H1 (cell line): ENCODE data around the gene GFRAL. TPM values are rescaled to one million over a fixed set of nuclear protein-coding genes. Genes with fewer than 3 reads are reported as not detected.

ENCODE experiments used
- CTCF ChIA-PET: fragments of 300-600 bp; sonication (Branson Sonifier 250); formaldehyde crosslinking; loops from one replicate; lab custom pipeline; 2021; ENCODE audit not compliant: partially characterized antibody; lab: Charles Lee
- POLR2A ChIA-PET: fragments of 300-600 bp; sonication (Branson Sonifier 250); formaldehyde crosslinking; loops from one replicate; lab custom pipeline; 2021; ENCODE audit warnings: inconsistent platforms; ENCODE audit not compliant: partially characterized antibody; lab: Charles Lee
- DNase-seq, 2 experiments: peaks; one replicate each; pipeline versions ENCODE4 v3.0.0 to v3.0.0-alpha.2; 2010 to 2022; ENCODE audit warnings: low spot score in 2 of 2, low read depth in 1 of 2, mixed read lengths in 1 of 2
- FAIRE-seq: peaks from 2 replicates; lab custom pipeline; 2011; peaks lifted over from hg19 to GRCh38; lab: Jason Lieb, UNC
- H2AFZ ChIP-seq: 2 replicates; pipeline ENCODE4 v1.8.1; 2012; ENCODE audit warnings: low read length, inconsistent platforms
- H2AK5ac ChIP-seq: 2 replicates; pipeline ENCODE4 v1.6.1; 2013; ENCODE audit warnings: low read depth, low read length
- H2BK120ac ChIP-seq: replicated peaks from 2 replicates; pipeline ENCODE3; 2013; ENCODE audit warnings: low read depth, low read length, inconsistent platforms
- H2BK12ac ChIP-seq: 2 replicates; pipeline ENCODE4 v1.6.1; 2013; ENCODE audit warnings: low read depth, low read length
- H2BK15ac ChIP-seq: 2 replicates; pipeline ENCODE4 v1.6.1; 2013; ENCODE audit warnings: low read length
- H2BK20ac ChIP-seq: 2 replicates; pipeline ENCODE4 v1.6.1; 2013; ENCODE audit warnings: low read length
- H2BK5ac ChIP-seq: 2 replicates; pipeline ENCODE4 v1.6.1; 2013; ENCODE audit warnings: low read depth, low read length
- H3K14ac ChIP-seq: 2 replicates; pipeline ENCODE4 v1.6.1; 2013; ENCODE audit warnings: inconsistent platforms; ENCODE audit not compliant: insufficient read length
- H3K18ac ChIP-seq: 2 replicates; pipeline ENCODE4 v1.6.1; 2013; ENCODE audit warnings: low read length; ENCODE audit errors: extremely low read depth
- H3K23ac ChIP-seq: 2 replicates; pipeline ENCODE4 v1.6.1; 2013; ENCODE audit warnings: inconsistent platforms; ENCODE audit not compliant: insufficient read length
- H3K23me2 ChIP-seq: 2 replicates; pipeline ENCODE4 v1.6.1; 2013; ENCODE audit warnings: low read depth, low read length
- H3K27ac ChIP-seq: 2 replicates; pipeline ENCODE4 v1.6.1; 2011; ENCODE audit warnings: low read depth, low read length, inconsistent platforms
- H3K27me3 ChIP-seq, 4 experiments: replicated peaks in 1 of 4; 1 replicate in 1 of 4; 2 replicates in 3 of 4; pipeline versions ENCODE4 v1.6.1 to v1.8.1; 2011 to 2013; ENCODE audit warnings: low read length in 3 of 4, mild to moderate bottlenecking in 3 of 4, inconsistent platforms in 2 of 4, mixed read lengths in 2 of 4, moderate library complexity in 1 of 4; ENCODE audit not compliant: control insufficient read depth in 3 of 4, insufficient read depth in 3 of 4; ENCODE audit errors: extremely low read depth in 1 of 4
- H3K36me3 ChIP-seq, 4 experiments: 2 replicates each; pipeline versions ENCODE4 v1.6.1 to v1.8.1; 2011 to 2013; ENCODE audit warnings: mild to moderate bottlenecking in 4 of 4, low read length in 3 of 4, moderate library complexity in 2 of 4, control low read depth in 1 of 4, inconsistent platforms in 1 of 4; ENCODE audit not compliant: insufficient read depth in 4 of 4, control insufficient read depth in 2 of 4
- H3K4ac ChIP-seq: replicated peaks from 2 replicates; pipeline ENCODE3; 2013; ENCODE audit warnings: low read length, low read depth, mixed read lengths, inconsistent platforms; ENCODE audit not compliant: insufficient read length
- H3K4me1 ChIP-seq, 4 experiments: replicated peaks in 1 of 4; 1 replicate in 1 of 4; 2 replicates in 3 of 4; pipeline versions ENCODE4 v1.6.1 to v1.8.1; 2011 to 2013; ENCODE audit warnings: low read length in 3 of 4, inconsistent platforms in 2 of 4, mixed read lengths in 1 of 4; ENCODE audit not compliant: insufficient read depth in 4 of 4, control insufficient read depth in 3 of 4
- H3K4me2 ChIP-seq, 2 experiments: 2 replicates each; pipeline versions ENCODE4 v1.6.1 to v1.8.1; 2011 to 2013; ENCODE audit warnings: low read depth in 2 of 2, low read length in 2 of 2, control low read depth in 1 of 2, inconsistent platforms in 1 of 2, mild to moderate bottlenecking in 1 of 2; ENCODE audit not compliant: insufficient read depth in 1 of 2
- H3K4me3 ChIP-seq, 4 experiments: fragments of 200-600, 300-600 bp in 1 of 4; sonication (generic), shearing (Covaris generic), sonication (Bioruptor Twin) in 1 of 4; 2 replicates each; pipeline versions ENCODE4 v1.5.1 to v1.8.1; 2011 to 2016; ENCODE audit warnings: low read length in 4 of 4, low read depth in 3 of 4, control low read depth in 2 of 4, inconsistent platforms in 2 of 4, mild to moderate bottlenecking in 2 of 4, mixed read lengths in 1 of 4, moderate library complexity in 1 of 4; ENCODE audit not compliant: insufficient read depth in 2 of 4; ENCODE audit errors: extremely low read depth in 1 of 4
- H3K56ac ChIP-seq: replicated peaks from 2 replicates; pipeline ENCODE3; 2013; ENCODE audit warnings: low read depth, mild to moderate bottlenecking, mixed read lengths, low read length, inconsistent platforms; ENCODE audit not compliant: insufficient read length
- H3K79me1 ChIP-seq: 2 replicates; pipeline ENCODE4 v1.6.1; 2013; ENCODE audit warnings: low read depth, low read length, control low read depth
- H3K79me2 ChIP-seq, 2 experiments: 2 replicates each; pipeline versions ENCODE4 v1.6.1 to v1.8.1; 2012 to 2013; ENCODE audit warnings: low read length in 2 of 2, mild to moderate bottlenecking in 2 of 2, inconsistent platforms in 1 of 2; ENCODE audit not compliant: insufficient read depth in 2 of 2, control insufficient read depth in 1 of 2
- H3K9ac ChIP-seq, 4 experiments: replicated peaks in 1 of 4; 1 replicate in 1 of 4; 2 replicates in 3 of 4; pipeline versions ENCODE4 v1.6.1 to v1.8.1; 2011 to 2013; ENCODE audit warnings: low read depth in 3 of 4, low read length in 3 of 4, control low read depth in 2 of 4, mild to moderate bottlenecking in 2 of 4, moderate library complexity in 2 of 4, inconsistent platforms in 1 of 4; ENCODE audit errors: extremely low read depth in 1 of 4
- H3K9me3 ChIP-seq, 2 experiments: 2 replicates each; pipeline versions ENCODE4 v1.6.1 to v1.8.1; 2012 to 2013; ENCODE audit warnings: mild to moderate bottlenecking in 2 of 2, moderate library complexity in 2 of 2, control low read depth in 1 of 2, inconsistent platforms in 1 of 2, low read depth in 1 of 2, low read length in 1 of 2, mixed read lengths in 1 of 2; ENCODE audit not compliant: insufficient read depth in 2 of 2
- H4K20me1 ChIP-seq, 2 experiments: replicated peaks in 1 of 2; 2 replicates each; pipeline versions ENCODE3 to v1.8.1; 2011 to 2013; ENCODE audit warnings: inconsistent platforms in 2 of 2, low read length in 2 of 2, mild to moderate bottlenecking in 1 of 2; ENCODE audit not compliant: insufficient read depth in 2 of 2, control insufficient read depth in 1 of 2
- H4K5ac ChIP-seq: 2 replicates; pipeline ENCODE4 v1.6.1; 2013; ENCODE audit warnings: low read length, low read depth, mixed read lengths, inconsistent platforms; ENCODE audit not compliant: insufficient read length
- H4K8ac ChIP-seq: 2 replicates; pipeline ENCODE4 v1.8.0; 2013; ENCODE audit warnings: mild to moderate bottlenecking, moderate library complexity, low read length, inconsistent platforms; ENCODE audit not compliant: insufficient read depth; ENCODE audit errors: extremely low read depth
- H4K91ac ChIP-seq: replicated peaks from 2 replicates; pipeline ENCODE3; 2013; ENCODE audit warnings: low read length, mixed read lengths, inconsistent platforms; ENCODE audit not compliant: insufficient read length
- BACH1 ChIP-seq: IDR thresholded peaks from 2 replicates; pipeline ENCODE4 v1.6.1; 2012; ENCODE audit warnings: low read length, improper control_type of control experiment
- CEBPB ChIP-seq: IDR thresholded peaks from 2 replicates; pipeline ENCODE4 v1.6.1; 2012; ENCODE audit warnings: low read depth, low read length
- CTBP2 ChIP-seq: IDR thresholded peaks from 2 replicates; pipeline ENCODE4 v1.7.0; 2011; ENCODE audit warnings: borderline replicate concordance, mild to moderate bottlenecking, moderate library complexity, mixed read lengths, low read length; ENCODE audit not compliant: insufficient read depth, insufficient read length
- TAF1 ChIP-seq: IDR thresholded peaks from 2 replicates; pipeline ENCODE4 v1.6.1; 2011; ENCODE audit warnings: mild to moderate bottlenecking, low read depth, low read length
- WGBS, 2 experiments: shearing (Covaris generic) in 1 of 2; methylation state at CpG; one replicate each; pipeline versions ENCODE4 v1.1.6 to v1.1.7; 2013 to 2015; ENCODE audit warnings: low lambda C conversion rate in 2 of 2, mixed read lengths in 2 of 2, inconsistent platforms in 1 of 2, low coverage in 1 of 2, missing lambda C conversion rate in 1 of 2; ENCODE audit not compliant: insufficient replicate concordance in 2 of 2, insufficient coverage in 1 of 2, insufficient read length in 1 of 2; ENCODE audit errors: extremely low coverage in 1 of 2, missing lambda C conversion rate in 1 of 2; 5-methylcytosine and 5-hydroxymethylcytosine counted together
- polyA plus RNA-seq, 7 experiments: library from polyadenylated mRNA; depleted of rRNA in 3 of 7; stranded (reverse) in 5 of 7; unstranded in 2 of 7; fragments of >200 nt in 5 of 7; fragments of 200-250 nt in 2 of 7; gene quantifications; 1 replicate in 5 of 7; 2 replicates in 1 of 7; 4 replicates in 1 of 7; pipeline versions ENCODE4 v1.2.1 to v1.2.3, GENCODE V29; 2011 to 2013; ENCODE audit warnings: missing spikeins in 2 of 7, mixed read lengths in 2 of 7
- total RNA-seq: library from RNA; stranded (reverse); fragmentation: NEBNext Ultra II Directional; extraction: Animal tissue kit (Norgen Biotek cat#: 25700); gene quantifications from 2 replicates; pipeline ENCODE4 v1.2.1, GENCODE V29; 2021

Gene GFRAL
- total and polyA plus RNA-seq, 2 of the 8 experiments (the other 6 are each of a cell fraction or from before 2014, with no cell fraction given) = not detected

DNA sequence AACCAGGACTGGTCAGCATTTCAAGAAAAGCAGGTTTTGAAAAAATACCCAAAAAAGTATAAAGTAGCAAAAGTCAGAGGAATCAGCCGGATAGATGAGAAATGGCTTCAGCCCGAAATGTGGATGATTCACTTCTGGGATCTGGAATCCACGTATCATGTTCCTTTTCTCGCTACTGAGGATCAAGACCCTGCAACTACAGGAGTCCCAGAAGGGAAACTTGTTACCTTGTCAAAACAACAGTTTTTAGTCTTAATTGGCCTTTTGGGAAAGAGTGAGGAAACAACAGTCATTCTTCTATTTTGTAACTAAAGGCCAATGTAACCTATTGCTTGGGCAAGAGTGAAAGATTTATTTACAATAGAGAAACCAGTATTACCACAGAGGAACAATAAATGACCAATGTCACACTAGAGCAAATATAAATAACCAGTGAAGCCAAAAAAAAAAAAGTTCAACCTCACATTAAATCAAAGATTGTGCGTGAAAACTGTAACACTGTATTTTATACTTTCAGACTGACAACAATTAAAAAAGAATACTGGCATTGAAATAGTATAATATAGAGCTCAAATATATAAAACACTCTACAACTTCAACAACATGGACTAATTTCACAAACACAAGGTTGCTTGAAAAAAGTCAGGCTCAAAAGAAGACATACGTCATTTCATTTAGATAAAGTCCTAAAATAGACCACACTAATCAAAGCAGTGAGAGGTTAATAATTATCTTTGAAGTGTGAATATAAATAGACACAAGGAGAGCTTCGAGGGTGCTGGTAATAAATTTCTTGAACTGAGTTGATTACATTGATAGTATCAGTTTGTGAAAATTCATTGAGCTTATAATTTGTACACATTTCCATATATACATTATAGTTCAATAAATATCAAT lies 116.2 kb downstream of the GFRAL start:
- H3K9me3 ChIP-seq = no peaks in the 10 kb centered on the region
- no peaks in the 10 kb centered on the region for H3K27me3 ChIP-seq
- TF ChIP-seq BACH1 (no peak), TAF1 (no peak), CTBP2 (no peak), CEBPB (no peak)
- TF ChIP-seq, all 59 proteins: peak for 0
- WGBS, 2 experiments = 96% methylated on average over 7 of the region's 7 CpGs; no CpG with 5 or more reads in 1 of the 2 experiments
- no peak overlapping the region for H3K14ac ChIP-seq
- H3K4me1 ChIP-seq = no peaks in the 10 kb centered on the region
- FAIRE-seq = no peak
- H3K36me3 ChIP-seq = no peaks in the 10 kb centered on the region
- H4K5ac ChIP-seq = no peak overlapping the region
- no peaks in the 10 kb centered on the region for H3K79me1 ChIP-seq
- H3K79me2 ChIP-seq = no peaks in the 10 kb centered on the region
- no peak overlapping the region for H2AK5ac ChIP-seq
- H3K18ac ChIP-seq = no peak overlapping the region
- CTCF ChIA-PET = interaction anchor here (0.6 to 6.3 kb wide), 7 partner anchors 9 to 847 kb away, joined by 3 to 36 read pairs (median 4); no protein-coding TSS in a partner anchor
- H4K20me1 ChIP-seq = no peaks in the 10 kb centered on the region
- H3K4ac ChIP-seq = no peak overlapping the region
- H2BK15ac ChIP-seq = no peak overlapping the region
- no peak overlapping the region for H3K56ac ChIP-seq
- no peak overlapping the region for H3K27ac ChIP-seq
- H3K23me2 ChIP-seq = no peaks in the 10 kb centered on the region
- no peak overlapping the region for H2AFZ ChIP-seq
- H2BK5ac ChIP-seq = no peak overlapping the region
- H2BK20ac ChIP-seq = no peak overlapping the region
- no peak overlapping the region for H3K23ac ChIP-seq
- no peak overlapping the region; a peak in 1 of 7 replicates for H3K9ac ChIP-seq
- H2BK12ac ChIP-seq = no peak overlapping the region
- H4K8ac ChIP-seq = no peak overlapping the region
- DNase-seq = no peak
- H2BK120ac ChIP-seq = no peak overlapping the region
- no peak overlapping the region for H4K91ac ChIP-seq
- no peak overlapping the region for H3K4me3 ChIP-seq
- no peak overlapping the region for H3K4me2 ChIP-seq
- POLR2A ChIA-PET = no interaction called here
